ENCODE results near the gene ATM.

The ATM gene

DNA sequence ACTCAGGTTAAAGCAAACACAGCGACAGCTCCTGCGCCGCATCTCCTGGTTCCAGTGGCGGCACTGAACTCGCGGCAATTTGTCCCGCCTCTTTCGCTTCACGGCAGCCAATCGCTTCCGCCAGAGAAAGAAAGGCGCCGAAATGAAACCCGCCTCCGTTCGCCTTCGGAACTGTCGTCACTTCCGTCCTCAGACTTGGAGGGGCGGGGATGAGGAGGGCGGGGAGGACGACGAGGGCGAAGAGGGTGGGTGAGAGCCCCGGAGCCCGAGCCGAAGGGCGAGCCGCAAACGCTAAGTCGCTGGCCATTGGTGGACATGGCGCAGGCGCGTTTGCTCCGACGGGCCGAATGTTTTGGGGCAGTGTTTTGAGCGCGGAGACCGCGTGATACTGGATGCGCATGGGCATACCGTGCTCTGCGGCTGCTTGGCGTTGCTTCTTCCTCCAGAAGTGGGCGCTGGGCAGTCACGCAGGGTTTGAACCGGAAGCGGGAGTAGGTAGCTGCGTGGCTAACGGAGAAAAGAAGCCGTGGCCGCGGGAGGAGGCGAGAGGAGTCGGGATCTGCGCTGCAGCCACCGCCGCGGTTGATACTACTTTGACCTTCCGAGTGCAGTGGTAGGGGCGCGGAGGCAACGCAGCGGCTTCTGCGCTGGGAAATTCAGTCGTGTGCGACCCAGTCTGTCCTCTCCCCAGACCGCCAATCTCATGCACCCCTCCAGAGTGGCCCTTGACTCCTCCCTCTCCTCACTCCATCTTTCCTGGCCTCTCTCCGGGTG, at the start of gene ATM, which contains the start of gene NPAT:
Gene ATM, plus strand, starts transcription at position 494 of the 774 bp plus-strand sequence. CDS start 4,558 bp downstream, outside the sequence.
Gene NPAT, minus strand, starts transcription at position 65 of the 774 bp plus-strand sequence. CDS start 102 bp downstream, outside the sequence.
- DNase-seq, result peak; percentile 100

DNA sequence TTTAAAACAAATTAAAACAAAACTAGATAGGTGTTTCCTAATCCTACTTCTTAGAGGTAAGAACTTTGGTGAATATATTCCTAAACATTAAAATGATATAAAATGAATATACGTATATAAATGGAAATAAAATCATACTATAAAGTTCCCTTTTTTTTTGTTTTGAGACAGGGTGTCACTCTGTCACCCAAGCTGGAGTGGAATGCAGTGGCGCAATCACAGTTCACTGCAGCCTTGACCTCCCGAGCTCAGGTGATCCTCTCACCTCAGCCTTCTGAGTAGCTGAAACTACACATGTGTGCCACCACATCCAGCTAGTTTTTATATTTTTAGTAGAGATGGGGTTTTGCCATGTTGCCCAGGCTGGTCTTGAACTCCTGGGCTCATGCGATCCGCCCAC, 45.3 kb upstream of the ATM start:
- no peak for DNase-seq

GRCh38 chr11:108193725-108194124, 29.1 kb upstream of the ATM start:
- DNase-seq, result no peak

- no peak for DNase-seq
Measured at GRCh38 chr11:108196901-108197300, 26.0 kb upstream of the ATM start.

DNA sequence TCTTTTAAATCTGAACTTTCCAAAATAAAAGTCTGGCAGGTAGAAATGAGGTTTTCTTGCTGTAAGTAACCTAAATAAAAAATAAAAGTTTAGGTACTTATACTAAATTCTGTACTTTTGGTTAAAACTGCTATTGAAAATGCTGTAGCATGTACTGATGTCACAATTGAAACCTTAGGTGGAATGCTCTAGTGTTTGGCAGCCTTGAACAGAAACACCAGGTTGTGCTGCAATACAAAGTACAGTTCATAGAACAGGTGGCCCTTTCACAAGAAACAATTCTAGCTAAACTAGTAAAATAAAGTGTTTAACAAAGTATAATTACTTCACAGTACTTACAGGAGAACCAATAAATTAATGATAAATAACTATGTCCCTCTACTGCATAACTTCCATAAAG, 25.5 kb upstream of the ATM start:
- DNase-seq, result no peak

- DNase-seq, result no peak
Measured at GRCh38 chr11:108198833-108199232, 24.0 kb upstream of the ATM start.

- no peak for DNase-seq
Measured at GRCh38 chr11:108199446-108200321, 23.2 kb upstream of the ATM start.

DNA sequence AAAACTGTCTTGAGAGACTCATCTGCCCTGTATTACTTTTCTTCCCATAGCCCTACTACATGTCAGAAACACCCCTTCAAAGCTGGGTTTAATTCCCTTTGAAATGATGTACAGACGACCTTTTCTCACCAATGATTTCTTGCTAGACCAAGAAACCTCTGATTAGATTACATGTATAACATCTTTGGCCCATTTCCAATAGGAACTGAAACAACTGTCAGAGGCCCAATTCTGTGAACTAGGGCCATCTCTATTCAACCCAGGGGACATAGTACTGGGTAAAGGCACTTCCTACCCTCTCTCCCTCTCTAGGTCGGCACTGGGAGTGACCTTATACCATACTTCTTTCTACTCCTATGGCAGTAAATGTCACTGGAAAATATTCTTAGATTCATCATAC, 19.8 kb upstream of the ATM start:
- no peak for DNase-seq

- no peak for DNase-seq
Measured at GRCh38 chr11:108204376-108204775, 18.5 kb upstream of the ATM start.

DNA sequence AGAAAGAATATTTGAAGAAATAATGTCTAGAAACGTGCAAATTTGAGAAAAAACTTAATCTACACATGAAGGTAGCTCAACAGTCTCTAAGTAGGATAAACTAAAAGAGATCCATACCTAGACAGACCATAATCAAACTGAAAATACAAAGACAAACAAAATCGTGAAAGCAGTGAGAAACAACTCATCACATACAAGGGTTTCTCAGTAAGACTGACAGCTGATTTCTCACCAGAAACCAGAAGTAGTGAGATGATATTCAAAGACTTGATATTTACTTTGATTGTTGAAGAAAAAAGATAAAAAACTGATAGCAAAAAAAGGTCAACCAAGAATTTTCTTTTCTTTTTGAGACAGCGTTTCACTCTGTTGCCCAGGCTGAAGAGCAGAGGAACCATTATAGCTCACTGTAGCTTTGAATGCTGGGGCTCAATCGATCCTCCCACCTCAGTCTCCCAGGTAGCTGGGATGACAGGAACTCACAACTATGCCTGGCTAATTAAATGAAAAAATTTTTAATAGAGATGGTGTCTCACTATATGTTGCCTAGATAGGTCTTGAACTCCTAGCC, 17.9 kb upstream of the ATM start:
- no peak for DNase-seq

DNA sequence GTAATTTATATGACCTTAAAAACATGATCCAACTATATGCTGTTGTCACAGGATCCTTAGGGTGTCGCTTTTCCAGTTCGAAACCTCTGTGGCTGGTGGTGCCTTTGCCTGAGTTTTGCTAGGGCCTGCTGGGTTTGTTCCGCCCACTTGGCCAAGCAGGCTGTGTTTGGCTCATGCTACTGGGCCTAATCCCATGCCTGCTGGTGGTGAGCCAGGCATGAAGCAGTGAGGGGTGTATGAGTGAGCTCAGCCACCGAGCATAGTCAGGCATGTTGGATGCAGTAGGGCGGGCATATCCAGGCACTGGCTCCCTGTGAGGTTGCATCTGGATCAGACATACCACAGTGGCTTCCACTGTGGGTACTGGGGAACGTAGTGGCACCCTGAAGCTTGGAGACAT, 16.7 kb upstream of the ATM start:
- no peak for DNase-seq

GRCh38 chr11:108206969-108207682, 15.7 kb upstream of the ATM start:
- DNase-seq, result no peak

DNA sequence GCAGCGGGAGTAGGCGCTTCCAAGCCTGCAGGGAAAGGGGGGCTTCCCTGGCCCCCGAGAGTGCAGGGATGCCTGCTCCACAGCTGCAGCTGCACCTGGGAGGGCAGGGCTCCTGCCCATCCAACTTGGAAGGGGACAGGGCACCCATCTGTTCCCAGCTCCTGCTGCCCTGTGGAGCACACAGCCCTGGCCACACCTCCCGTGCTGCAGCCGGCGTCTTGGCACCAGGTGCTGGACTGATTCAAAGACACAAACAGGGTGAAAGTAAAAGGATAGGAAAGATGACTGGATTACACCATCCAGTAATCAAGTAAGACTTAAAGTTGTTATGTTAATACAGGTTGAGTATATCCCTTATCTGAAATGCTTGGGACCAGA, 15.2 kb upstream of the ATM start:
- DNase-seq, result no peak

- no peak for DNase-seq
Measured at GRCh38 chr11:108210441-108210840, 12.4 kb upstream of the ATM start.

GRCh38 chr11:108213784-108214183, 9.1 kb upstream of the ATM start:
- no peak for DNase-seq

DNA sequence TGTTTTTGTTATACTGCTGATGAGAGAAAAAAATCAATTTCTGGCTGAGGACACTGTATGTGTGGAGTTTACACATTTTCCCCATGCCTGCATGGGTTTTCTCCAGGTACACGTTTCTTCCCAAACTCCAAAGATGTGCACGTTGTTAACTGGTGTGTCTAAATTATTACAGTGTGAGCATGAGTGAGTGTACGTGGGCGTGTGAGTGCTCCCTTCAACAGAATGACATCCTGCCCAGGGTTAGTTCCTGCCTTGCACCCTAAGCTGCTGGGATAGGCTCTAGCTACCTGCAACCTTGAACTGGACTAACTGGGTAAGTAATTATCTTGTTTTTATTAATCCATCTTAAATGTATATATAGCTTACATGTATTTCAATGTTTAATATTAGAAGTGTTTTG, 5.9 kb upstream of the ATM start:
- DNase-seq, result no peak

GRCh38 chr11:108218455-108218854, 4.4 kb upstream of the ATM start:
- DNase-seq, result no peak

- DNase-seq, result no peak
Measured at GRCh38 chr11:108218912-108219783, 3.7 kb upstream of the ATM start.

- no peak for DNase-seq
Measured at GRCh38 chr11:108220721-108221336, 2.0 kb upstream of the ATM start.

- no peak for DNase-seq
Measured at GRCh38 chr11:108221371-108221770, 1.5 kb upstream of the ATM start.

GRCh38 chr11:108221911-108222573, 825 bp upstream of the ATM start:
- peak; percentile 28 for DNase-seq
